ENCODE measurements around the gene INCA1. TPM values are rescaled to one million over a fixed set of nuclear protein-coding genes. Genes with fewer than 3 reads are reported as not detected.

INCA1 gene
- total RNA-seq, 1 donor from 2014 or later = 2.2 TPM

DNA sequence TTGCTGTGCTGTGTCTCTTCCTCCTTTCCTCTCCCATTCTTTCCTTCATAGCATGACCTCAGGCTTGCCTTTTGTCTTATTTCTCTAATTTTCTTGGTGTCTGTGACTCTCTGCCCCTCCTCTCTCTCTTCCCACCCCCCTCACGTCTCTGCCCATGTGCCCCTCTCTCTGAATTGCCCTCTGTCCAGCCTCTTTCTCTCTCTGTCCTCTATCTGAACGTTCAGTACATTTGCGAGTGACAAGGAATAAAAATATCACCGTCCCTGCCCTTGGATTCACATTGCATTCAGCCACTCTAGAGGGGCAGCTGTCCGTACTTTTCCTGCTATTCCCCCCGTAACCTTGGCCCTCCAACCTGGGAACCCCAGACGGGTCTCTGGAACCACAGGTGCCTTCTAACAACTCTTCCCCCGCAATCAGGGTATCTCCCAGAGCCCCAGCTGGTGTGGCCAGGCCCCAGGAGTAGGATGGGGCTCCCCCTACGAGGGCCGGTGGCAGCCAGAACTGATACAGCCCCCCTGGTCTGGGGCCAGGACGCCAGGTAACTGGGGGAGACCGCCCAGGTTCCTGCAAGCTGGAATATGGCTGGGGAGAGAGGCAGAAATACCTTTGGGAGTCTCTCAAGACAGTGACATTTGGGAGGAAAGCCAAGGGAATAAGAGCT is 2.2 kb upstream of the INCA1 start:
- H3K36me3 Mint-ChIP-seq (ENCODE audit: low read depth, unreplicated experiment) = peaks cover 39% of the 10 kb centered on the region
- H3K4me3 Mint-ChIP-seq (ENCODE audit: unreplicated experiment) = peak overlapping the region; percentile 93
- H3K27ac Mint-ChIP-seq (ENCODE audit: unreplicated experiment) = no peak overlapping the region
- H3K4me1 Mint-ChIP-seq (ENCODE audit: unreplicated experiment) = peaks cover 15% of the 10 kb centered on the region
- peaks cover 10% of the 10 kb centered on the region for H3K27me3 Mint-ChIP-seq (ENCODE audit: unreplicated experiment)
- no peaks in the 10 kb centered on the region for H3K9me3 Mint-ChIP-seq (ENCODE audit: unreplicated experiment)
- no peak for DNase-seq (ENCODE audit: low spot score)
- TF ChIP-seq, protein P1, sequence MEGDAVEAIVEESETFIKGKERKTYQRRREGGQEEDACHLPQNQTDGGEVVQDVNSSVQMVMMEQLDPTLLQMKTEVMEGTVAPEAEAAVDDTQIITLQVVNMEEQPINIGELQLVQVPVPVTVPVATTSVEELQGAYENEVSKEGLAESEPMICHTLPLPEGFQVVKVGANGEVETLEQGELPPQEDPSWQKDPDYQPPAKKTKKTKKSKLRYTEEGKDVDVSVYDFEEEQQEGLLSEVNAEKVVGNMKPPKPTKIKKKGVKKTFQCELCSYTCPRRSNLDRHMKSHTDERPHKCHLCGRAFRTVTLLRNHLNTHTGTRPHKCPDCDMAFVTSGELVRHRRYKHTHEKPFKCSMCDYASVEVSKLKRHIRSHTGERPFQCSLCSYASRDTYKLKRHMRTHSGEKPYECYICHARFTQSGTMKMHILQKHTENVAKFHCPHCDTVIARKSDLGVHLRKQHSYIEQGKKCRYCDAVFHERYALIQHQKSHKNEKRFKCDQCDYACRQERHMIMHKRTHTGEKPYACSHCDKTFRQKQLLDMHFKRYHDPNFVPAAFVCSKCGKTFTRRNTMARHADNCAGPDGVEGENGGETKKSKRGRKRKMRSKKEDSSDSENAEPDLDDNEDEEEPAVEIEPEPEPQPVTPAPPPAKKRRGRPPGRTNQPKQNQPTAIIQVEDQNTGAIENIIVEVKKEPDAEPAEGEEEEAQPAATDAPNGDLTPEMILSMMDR (IDR thresholded peaks at IDR 0.05; ENCODE audit: unreplicated experiment) = no peak

DNA sequence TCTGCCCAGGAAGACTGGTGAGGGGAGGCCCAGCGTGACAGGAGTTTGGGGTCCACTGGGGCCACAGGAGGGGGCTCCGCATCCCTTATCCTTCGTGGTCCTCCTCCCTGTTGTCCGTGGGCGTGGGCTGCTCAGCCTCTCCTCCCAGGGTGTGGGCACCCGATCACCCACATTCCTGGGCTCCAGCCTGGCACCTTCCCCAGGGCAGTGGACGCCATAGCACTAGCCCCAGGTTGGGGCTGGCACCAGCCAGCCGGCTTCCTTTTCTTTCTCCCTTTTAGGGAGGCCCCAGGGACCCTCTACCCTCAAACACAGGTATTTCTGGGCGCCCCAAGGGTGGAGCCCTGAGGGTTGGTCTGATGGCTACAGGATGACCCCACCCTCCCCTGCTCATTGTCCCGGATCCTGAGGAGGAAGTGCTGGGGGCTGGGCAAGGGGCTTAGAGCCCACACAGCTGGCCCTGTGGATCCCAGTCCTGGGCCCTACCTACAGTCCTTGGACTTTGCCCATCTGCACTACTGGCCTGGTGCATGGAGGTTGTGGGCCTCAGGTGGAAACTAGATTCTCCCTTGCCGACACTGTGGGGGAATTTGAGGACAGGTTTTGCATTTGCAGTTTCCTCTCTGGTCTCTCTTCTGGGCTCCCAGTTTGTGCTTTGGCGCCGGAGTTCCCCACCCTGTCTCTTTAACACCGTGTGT is 1.6 kb upstream of the INCA1 start:
- no peak overlapping the region for H3K27ac Mint-ChIP-seq (ENCODE audit: unreplicated experiment)
- no peak for DNase-seq (ENCODE audit: low spot score)
- peak overlapping the region; percentile 93 for H3K4me3 Mint-ChIP-seq (ENCODE audit: unreplicated experiment)
- H3K9me3 Mint-ChIP-seq (ENCODE audit: unreplicated experiment) = no peaks in the 10 kb centered on the region
- peaks cover 15% of the 10 kb centered on the region for H3K4me1 Mint-ChIP-seq (ENCODE audit: unreplicated experiment)
- peaks cover 33% of the 10 kb centered on the region for H3K36me3 Mint-ChIP-seq (ENCODE audit: low read depth, unreplicated experiment)
- TF ChIP-seq, protein P1 (IDR thresholded peaks at IDR 0.05; ENCODE audit: unreplicated experiment) = no peak
- H3K27me3 Mint-ChIP-seq (ENCODE audit: unreplicated experiment) = peaks cover 10% of the 10 kb centered on the region

DNA sequence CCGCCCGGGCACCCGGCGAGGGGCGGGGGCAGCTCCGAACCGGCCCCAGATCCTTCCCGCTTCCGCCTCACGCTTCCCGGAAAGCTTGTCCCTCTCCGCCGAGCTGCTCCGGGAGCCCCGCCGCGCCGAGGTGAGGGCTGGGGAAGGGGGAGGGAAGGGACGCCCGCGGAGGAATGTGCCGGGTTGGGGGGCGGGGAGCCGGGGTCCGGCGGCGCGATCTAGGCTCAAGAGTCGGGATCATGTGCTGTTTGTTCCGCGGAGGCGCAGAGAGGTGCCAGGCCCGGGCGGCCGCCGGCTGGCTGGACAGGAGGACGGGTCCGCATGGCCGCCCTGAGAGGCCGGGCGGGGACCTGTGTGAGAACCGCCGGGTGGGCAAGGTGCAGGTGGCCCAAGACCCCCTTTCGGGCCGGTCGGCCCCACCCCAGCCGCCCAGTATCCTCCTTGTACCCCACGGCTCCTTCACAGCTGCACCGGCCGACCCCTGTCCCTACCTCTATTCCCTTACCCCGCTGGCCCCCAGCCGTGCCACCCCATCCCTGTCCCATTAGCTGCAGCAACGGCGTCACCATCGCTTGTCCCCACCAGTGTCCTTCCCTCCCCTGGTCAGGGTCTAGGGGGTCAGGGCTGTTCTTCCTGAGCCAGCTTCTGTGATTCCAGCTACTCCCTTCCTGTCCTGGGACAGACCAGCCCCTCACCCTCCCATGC is 857 bp upstream of the INCA1 start:
- DNase-seq (ENCODE audit: low spot score) = no peak
- TF ChIP-seq, protein P1 (IDR thresholded peaks at IDR 0.05; ENCODE audit: unreplicated experiment) = no peak
- Mint-ChIP-seq H3K4me1 (ENCODE audit: unreplicated experiment) (peaks cover 15% of the 10 kb centered on the region), H3K9me3 (ENCODE audit: unreplicated experiment) (no peaks in the 10 kb centered on the region), H3K27me3 (ENCODE audit: unreplicated experiment) (peaks cover 6% of the 10 kb centered on the region), H3K4me3 (ENCODE audit: unreplicated experiment) (peak overlapping the region; percentile 93), H3K36me3 (ENCODE audit: low read depth, unreplicated experiment) (peaks cover 26% of the 10 kb centered on the region), H3K27ac (ENCODE audit: unreplicated experiment) (peak overlapping the region; percentile 30)

DNA sequence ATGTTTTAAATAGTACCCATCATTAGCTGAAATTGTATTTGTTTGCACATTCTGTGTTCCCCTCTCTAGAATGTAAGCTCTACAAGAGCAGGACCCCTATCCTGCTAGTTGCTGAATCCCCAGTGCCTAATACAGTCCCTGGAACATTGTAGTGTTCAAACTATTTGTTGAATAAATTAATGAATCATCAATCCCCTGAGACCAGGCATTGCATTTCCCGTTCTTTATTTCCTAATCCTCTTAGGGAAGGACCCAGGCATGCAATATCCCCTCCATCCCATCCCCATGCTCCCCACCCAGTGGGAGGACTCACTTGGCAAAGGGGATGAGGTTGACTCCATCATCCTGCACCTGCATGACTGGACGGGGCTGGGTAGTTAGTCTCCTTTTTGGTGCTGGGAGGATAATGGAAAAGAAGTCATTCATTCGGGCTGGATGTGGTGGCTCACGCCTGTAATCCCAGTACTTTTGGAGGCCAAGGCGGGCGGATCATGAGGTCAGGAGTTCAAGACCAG is 3.2 kb downstream of the INCA1 start:
- Mint-ChIP-seq H3K36me3 (ENCODE audit: low read depth, unreplicated experiment) (peaks cover 15% of the 10 kb centered on the region), H3K4me1 (ENCODE audit: unreplicated experiment) (peaks cover 9% of the 10 kb centered on the region), H3K27ac (ENCODE audit: unreplicated experiment) (no peak overlapping the region), H3K9me3 (ENCODE audit: unreplicated experiment) (no peaks in the 10 kb centered on the region), H3K4me3 (ENCODE audit: unreplicated experiment) (no peak overlapping the region), H3K27me3 (ENCODE audit: unreplicated experiment) (peaks cover 14% of the 10 kb centered on the region)
- DNase-seq (ENCODE audit: low spot score) = no peak
- TF ChIP-seq, protein P1 (IDR thresholded peaks at IDR 0.05; ENCODE audit: unreplicated experiment) = no peak
